ENCODE results near the gene LASP1NB.
A peak's percentile ranks its signal among the peaks of the same experiment; 100 is the strongest.

LASP1NB gene

GRCh38 chr17:38898812-38899348 lies 26.5 kb upstream of the LASP1NB start:
- Histone ChIP-seq H3K27ac (peak overlapping the region; percentile 52 to 85 (median 78)), H3K4me1 (peaks cover 20 to 95% (median 82%) of the 10 kb centered on the region in 12 donors), H3K4me3 (peak overlapping the region in 1 of 12 donors; percentile 33), H3K9me3 (no peaks in the 10 kb centered on the region), H3K36me3 (peaks cover 0 to 62% (median 35%) of the 10 kb centered on the region in 9 donors), H3K27me3 (no peaks in the 10 kb centered on the region)
- intact Hi-C loops (cut with DNase I), result no loop called here
- ATAC-seq, result peak in 2 of 4 donors; percentile 14 to 51
- TF ChIP-seq CTCF (IDR thresholded peaks at IDR 0.05) (no peak), POLR2A (IDR thresholded peaks at IDR 0.05) (no peak)
- peak in 4 of 5 donors; percentile 55 to 78 (median 62) for DNase-seq
- 49 to 72% (median 54%) methylated on average over 7 to 11 of the region's 11 CpGs for WGBS, 4 donors

GRCh38 chr17:38899421-38899820 lies 26.0 kb upstream of the LASP1NB start:
- peaks cover 0 to 68% (median 40%) of the 10 kb centered on the region in 9 donors for H3K36me3 ChIP-seq
- ATAC-seq, result no peak

GRCh38 chr17:38900978-38901656 lies 24.3 kb upstream of the LASP1NB start:
- H3K27ac ChIP-seq, result peak overlapping the region; percentile 7 to 85 (median 55)
- H3K4me3 ChIP-seq, result peak overlapping the region in 1 of 12 donors; percentile 2
- no peaks in the 10 kb centered on the region for H3K9me3 ChIP-seq
- intact Hi-C loops (cut with DNase I), result no loop called here
- peaks cover 19 to 90% (median 69%) of the 10 kb centered on the region in 12 donors for H3K4me1 ChIP-seq
- H3K27me3 ChIP-seq, result no peaks in the 10 kb centered on the region
- DNase-seq (peak in 2 of 5 donors; percentile 66 to 76), ATAC-seq (peak; percentile 5 to 70 (median 38))
- peaks cover 0 to 66% (median 42%) of the 10 kb centered on the region in 9 donors for H3K36me3 ChIP-seq
- TF ChIP-seq CTCF (IDR thresholded peaks at IDR 0.05) (no peak), POLR2A (IDR thresholded peaks at IDR 0.05) (no peak)
- 21 to 32% (median 29%) methylated on average over 8 to 10 of the region's 10 CpGs for WGBS, 4 donors

More at GRCh38 chr17:38899421-38899820, 26.0 kb upstream of the LASP1NB start:
- intact Hi-C loops (cut with DNase I), result no loop called here
- H3K4me3 ChIP-seq, result peak overlapping the region in 1 of 12 donors; percentile 33
- no peaks in the 10 kb centered on the region for H3K27me3 ChIP-seq
- H3K4me1 ChIP-seq, result peaks cover 19 to 90% (median 77%) of the 10 kb centered on the region in 12 donors
- TF ChIP-seq POLR2A (IDR thresholded peaks at IDR 0.05) (no peak), CTCF (IDR thresholded peaks at IDR 0.05) (no peak)
- H3K9me3 ChIP-seq, result no peaks in the 10 kb centered on the region
- WGBS, 4 donors, result 83 to 99% (median 86%) methylated on average over 5 of the region's 5 CpGs
- H3K27ac ChIP-seq, result peak overlapping the region in 11 of 12 donors; percentile 52 to 85 (median 78)
- DNase-seq, result no peak

- intact Hi-C loops (cut with DNase I), result no loop called here
- ATAC-seq (no peak), DNase-seq (no peak)
- H3K36me3 ChIP-seq, result peaks cover 0 to 62% (median 38%) of the 10 kb centered on the region in 9 donors
- no peak overlapping the region for H3K27ac ChIP-seq
- H3K9me3 ChIP-seq, result no peaks in the 10 kb centered on the region
- no peak overlapping the region for H3K4me3 ChIP-seq
- no peaks in the 10 kb centered on the region for H3K27me3 ChIP-seq
- peaks cover 6 to 90% (median 68%) of the 10 kb centered on the region in 12 donors for H3K4me1 ChIP-seq
- 88 to 94% (median 93%) methylated on average over 6 of the region's 6 CpGs for whole genome bisulfite sequencing, 4 donors
- TF ChIP-seq CTCF (IDR thresholded peaks at IDR 0.05), result no peak
- no peak for TF ChIP-seq POLR2A (IDR thresholded peaks at IDR 0.05)
These were observed 22.0 kb upstream of the LASP1NB start for GRCh38 chr17:38903404-38903803.

Data from heart left ventricle (tissue), 16 donors.